Prostate gland (tissue), 2 donors: Measurements from ENCODE around the gene FAM53B. TPM values are rescaled to one million over a fixed set of nuclear protein-coding genes. Genes with fewer than 3 reads are reported as not detected.

Source experiments
- DNase-seq: peaks from one replicate; pipeline ENCODE4 v3.0.0-alpha.2; 2019; ENCODE audit warnings: low spot score
- H3K27ac ChIP-seq, 2 donors: fragments of 200-600 bp; sonication (generic); 2 replicates each; pipeline ENCODE4 v1.5.1; 2017 to 2019
- H3K27me3 ChIP-seq: fragments of 200-600 bp; sonication (generic); replicated peaks from 2 replicates; pipeline ENCODE4 v1.5.1; 2019; ENCODE audit not compliant: insufficient read depth
- H3K36me3 ChIP-seq, 2 donors: fragments of 200-600 bp; sonication (generic); 1 replicate in 1 of 2; 2 replicates in 1 of 2; pipeline versions ENCODE4 v1.5.1 to v1.8.1; 2017 to 2019
- H3K4me1 ChIP-seq: fragments of 200-600 bp; sonication (generic); replicated peaks from 2 replicates; pipeline ENCODE4 v1.5.1; 2019
- H3K4me3 ChIP-seq, 2 donors: fragments of 200-600 bp; sonication (generic); 2 replicates each; pipeline ENCODE4 v1.5.1; 2017 to 2019
- H3K9me3 ChIP-seq: fragments of 200-600 bp; sonication (generic); 2 replicates; pipeline ENCODE4 v1.5.1; 2017
- POLR2A ChIP-seq: fragments of 450-650 bp; IDR thresholded peaks from one replicate; pipeline ENCODE4 v1.6.1; 2016; ENCODE audit warnings: antibody characterized with exemption, mild to moderate bottlenecking
- POLR2AphosphoS5 ChIP-seq: sonication (generic); formaldehyde crosslinking; IDR thresholded peaks from one replicate; pipeline ENCODE4 v1.6.1; 2017; ENCODE audit warnings: antibody characterized with exemption
- WGBS: methylation state at CpG from one replicate; pipeline ENCODE4 v1.1.5; 2018; 5-methylcytosine and 5-hydroxymethylcytosine counted together
- intact Hi-C: fragments of 100-400 bp; cut with DNase I; formaldehyde crosslinking; loops from one replicate; pipeline ENCODE4 v1.14.2; 2022
- total RNA-seq, 2 donors: library from RNA; depleted of rRNA; stranded (reverse); fragments of >200 nt; gene quantifications; one replicate each; pipeline ENCODE4 v1.1.0, GENCODE V29; 2016
- TF ChIP-seq, protein P1 (sequence below), 4 experiments: fragments of 200-600 bp in 2 of 4; fragments of 450-650 bp in 2 of 4; sonication (generic) in 2 of 4; IDR thresholded peaks; 1 replicate in 3 of 4; 2 replicates in 1 of 4; pipeline ENCODE4 v1.5.1; 2016 to 2019; ENCODE audit warnings: antibody characterized with exemption in 4 of 4, mild to moderate bottlenecking in 2 of 4, moderate library complexity in 2 of 4

The FAM53B gene
- total RNA-seq, 2 donors from 2014 or later = 28.9 to 101 TPM

DNA sequence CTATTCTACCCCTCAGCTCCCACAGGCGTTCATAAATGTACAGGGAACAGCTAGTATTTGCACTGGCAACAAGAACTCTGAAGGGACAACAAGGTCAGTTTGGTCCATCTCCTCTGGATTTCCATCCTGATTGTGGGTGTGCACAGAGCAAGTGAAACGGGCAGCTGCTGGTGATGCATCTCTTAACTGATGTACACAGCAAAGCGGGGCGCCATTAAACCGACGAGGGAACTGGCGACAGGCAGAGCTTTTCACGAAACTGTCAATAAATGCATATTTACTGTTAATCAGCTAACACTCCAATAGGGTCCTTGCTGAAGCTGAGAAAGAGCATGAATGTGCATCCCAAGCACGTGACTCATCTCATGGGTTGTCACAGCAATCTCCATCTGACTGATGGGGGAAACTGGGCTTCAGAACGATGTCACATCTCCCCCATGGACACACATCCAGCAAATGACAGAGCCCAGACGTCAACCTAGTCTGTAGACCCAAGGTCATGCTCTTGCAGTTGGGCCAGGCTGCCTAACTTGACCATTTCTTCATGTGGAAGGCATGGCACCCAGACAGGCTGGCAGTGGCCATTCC, 54.2 kb downstream of the FAM53B start:
- Histone ChIP-seq H3K27ac (no peak overlapping the region), H3K36me3 (no peaks in the 10 kb centered on the region), H3K27me3 (no peaks in the 10 kb centered on the region), H3K9me3 (no peaks in the 10 kb centered on the region), H3K4me1 (no peaks in the 10 kb centered on the region), H3K4me3 (no peak overlapping the region)
- TF ChIP-seq, protein P1, sequence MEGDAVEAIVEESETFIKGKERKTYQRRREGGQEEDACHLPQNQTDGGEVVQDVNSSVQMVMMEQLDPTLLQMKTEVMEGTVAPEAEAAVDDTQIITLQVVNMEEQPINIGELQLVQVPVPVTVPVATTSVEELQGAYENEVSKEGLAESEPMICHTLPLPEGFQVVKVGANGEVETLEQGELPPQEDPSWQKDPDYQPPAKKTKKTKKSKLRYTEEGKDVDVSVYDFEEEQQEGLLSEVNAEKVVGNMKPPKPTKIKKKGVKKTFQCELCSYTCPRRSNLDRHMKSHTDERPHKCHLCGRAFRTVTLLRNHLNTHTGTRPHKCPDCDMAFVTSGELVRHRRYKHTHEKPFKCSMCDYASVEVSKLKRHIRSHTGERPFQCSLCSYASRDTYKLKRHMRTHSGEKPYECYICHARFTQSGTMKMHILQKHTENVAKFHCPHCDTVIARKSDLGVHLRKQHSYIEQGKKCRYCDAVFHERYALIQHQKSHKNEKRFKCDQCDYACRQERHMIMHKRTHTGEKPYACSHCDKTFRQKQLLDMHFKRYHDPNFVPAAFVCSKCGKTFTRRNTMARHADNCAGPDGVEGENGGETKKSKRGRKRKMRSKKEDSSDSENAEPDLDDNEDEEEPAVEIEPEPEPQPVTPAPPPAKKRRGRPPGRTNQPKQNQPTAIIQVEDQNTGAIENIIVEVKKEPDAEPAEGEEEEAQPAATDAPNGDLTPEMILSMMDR (IDR thresholded peaks at IDR 0.05) = no peak
- TF ChIP-seq POLR2AphosphoS5 = no peak
- no peak for TF ChIP-seq POLR2A
- intact Hi-C loops = no loop called here
- no peak for DNase-seq
- WGBS = 95% methylated on average over 11 of the region's 11 CpGs

- intact Hi-C loops = no loop called here
- Histone ChIP-seq H3K4me1 (no peaks in the 10 kb centered on the region), H3K27me3 (no peaks in the 10 kb centered on the region), H3K36me3 (no peaks in the 10 kb centered on the region), H3K9me3 (no peaks in the 10 kb centered on the region), H3K4me3 (no peak overlapping the region), H3K27ac (no peak overlapping the region)
- 87% methylated on average over 12 of the region's 12 CpGs for WGBS
- no peak for DNase-seq
- no peak for TF ChIP-seq POLR2A
Measured at GRCh38 chr10:124688889-124689670, 55.1 kb downstream of the FAM53B start.

GRCh38 chr10:124688386-124688785, 55.8 kb downstream of the FAM53B start:
- no peak for DNase-seq
- Histone ChIP-seq H3K27me3 (no peaks in the 10 kb centered on the region), H3K36me3 (no peaks in the 10 kb centered on the region), H3K27ac (no peak overlapping the region), H3K9me3 (no peaks in the 10 kb centered on the region), H3K4me3 (no peak overlapping the region), H3K4me1 (no peaks in the 10 kb centered on the region)
- intact Hi-C loops = no loop called here
- TF ChIP-seq, protein P1 (IDR thresholded peaks at IDR 0.05) = no peak
- TF ChIP-seq POLR2AphosphoS5 (no peak), POLR2A (no peak)
- 94% methylated on average over 6 of the region's 6 CpGs for WGBS

GRCh38 chr10:124686707-124687376, 57.3 kb downstream of the FAM53B start:
- no peak for TF ChIP-seq POLR2AphosphoS5
- TF ChIP-seq, protein P1 (IDR thresholded peaks at IDR 0.05) = no peak
- no peak for TF ChIP-seq POLR2A
- peaks cover 0 to 4% of the 10 kb centered on the region in 2 donors for H3K36me3 ChIP-seq
- no peaks in the 10 kb centered on the region for H3K9me3 ChIP-seq
- no peak for DNase-seq
- H3K27ac ChIP-seq = no peak overlapping the region
- H3K4me3 ChIP-seq = no peak overlapping the region
- intact Hi-C loops = no loop called here
- no peaks in the 10 kb centered on the region for H3K4me1 ChIP-seq
- WGBS = 80% methylated on average over 12 of the region's 12 CpGs
- H3K27me3 ChIP-seq = no peaks in the 10 kb centered on the region

GRCh38 chr10:124685261-124685660, 58.9 kb downstream of the FAM53B start:
- no peak for DNase-seq
- Histone ChIP-seq H3K9me3 (no peaks in the 10 kb centered on the region), H3K36me3 (peaks cover 5 to 8% of the 10 kb centered on the region in 2 donors), H3K27me3 (no peaks in the 10 kb centered on the region), H3K27ac (peak overlapping the region in 1 of 2 donors; percentile 12), H3K4me3 (no peak overlapping the region), H3K4me1 (no peaks in the 10 kb centered on the region)
- TF ChIP-seq, protein P1 (IDR thresholded peaks at IDR 0.05) = no peak
- TF ChIP-seq POLR2A (no peak), POLR2AphosphoS5 (no peak)
- intact Hi-C loops = no loop called here
- 73% methylated on average over 12 of the region's 12 CpGs for WGBS
